Skeletal muscle satellite cell (primary cell): ENCODE measurements around the gene FAM114A2.
"Not testable (repeated sequence)": the region's sequence is repeated elsewhere in the genome, so short reads cannot be mapped to it uniquely, and the experiment has no call there.

Experiments
- H3K27me3 ChIP-seq: 2 replicates; pipeline ENCODE4 v1.7.0; 2013; ENCODE audit warnings: low read length; ENCODE audit not compliant: control insufficient read depth, insufficient read depth
- H3K36me3 ChIP-seq: 2 replicates; pipeline ENCODE4 v1.7.0; 2013; ENCODE audit warnings: mild to moderate bottlenecking, control low read depth, low read length; ENCODE audit not compliant: insufficient read depth
- H3K4me1 ChIP-seq: 2 replicates; pipeline ENCODE4 v1.7.0; 2013; ENCODE audit warnings: low read length; ENCODE audit not compliant: control insufficient read depth, insufficient read depth
- H3K4me2 ChIP-seq: 2 replicates; pipeline ENCODE4 v1.7.0; 2013; ENCODE audit warnings: mild to moderate bottlenecking, low read length
- H3K4me3 ChIP-seq: 2 replicates; pipeline ENCODE4 v1.7.0; 2013; ENCODE audit warnings: low read length
- H3K9ac ChIP-seq: 2 replicates; pipeline ENCODE4 v1.7.0; 2013; ENCODE audit warnings: mild to moderate bottlenecking, low read depth, low read length, moderate library complexity
- H3K9me3 ChIP-seq: replicated peaks from 2 replicates; pipeline ENCODE4 v1.7.0; 2013; ENCODE audit warnings: mild to moderate bottlenecking, control low read depth, low read length

FAM114A2 gene

DNA sequence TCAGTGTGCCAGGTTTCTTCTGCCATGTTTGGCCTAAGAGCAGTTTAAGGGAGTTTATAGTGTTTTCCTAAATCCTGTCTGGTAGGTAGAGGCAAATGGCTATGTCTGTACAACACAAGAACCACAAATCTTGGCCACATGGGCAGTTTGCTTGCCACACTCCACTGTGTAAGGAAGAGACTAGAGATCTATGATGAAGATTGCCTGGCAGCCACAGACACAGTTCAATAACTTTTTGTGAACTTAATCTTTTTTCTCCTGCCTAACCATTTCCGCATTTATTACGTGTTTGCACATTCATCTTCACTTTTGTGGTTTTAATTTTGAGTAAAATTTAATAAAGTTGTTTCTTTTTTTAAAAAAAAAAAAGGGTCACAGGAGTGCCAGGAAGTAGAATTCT, 5.9 kb upstream of the FAM114A2 start:
- Histone ChIP-seq H3K9me3 (no peaks in the 10 kb centered on the region), H3K4me2 (no peak overlapping the region), H3K27me3 (no peaks in the 10 kb centered on the region), H3K36me3 (no peaks in the 10 kb centered on the region), H3K9ac (no peak overlapping the region), H3K4me1 (peaks cover 13% of the 10 kb centered on the region), H3K4me3 (no peak overlapping the region)

DNA sequence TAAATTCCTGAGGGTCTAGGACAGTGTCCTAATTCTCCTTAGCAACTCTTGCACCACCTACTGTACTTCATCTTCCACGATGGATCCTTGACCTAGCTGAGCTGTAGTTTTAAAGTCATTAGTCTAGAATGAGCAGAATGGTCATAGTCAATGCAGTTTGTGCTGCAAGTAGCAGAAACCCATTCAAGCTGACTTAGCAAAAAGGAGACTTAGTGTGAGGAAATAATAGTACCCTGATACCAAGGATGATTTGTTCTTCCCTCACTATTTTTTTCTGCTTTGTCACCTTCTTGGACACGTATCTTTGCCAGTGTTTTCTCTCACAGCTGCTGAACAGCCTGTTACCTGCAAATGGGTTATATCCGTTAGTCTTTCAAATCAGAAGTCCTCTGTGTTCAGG, 5.4 kb upstream of the FAM114A2 start:
- H3K4me1 ChIP-seq: peaks cover 14% of the 10 kb centered on the region
- no peak overlapping the region for H3K9ac ChIP-seq
- no peaks in the 10 kb centered on the region for H3K36me3 ChIP-seq
- H3K4me3 ChIP-seq: no peak overlapping the region
- H3K4me2 ChIP-seq: no peak overlapping the region
- H3K9me3 ChIP-seq: no peaks in the 10 kb centered on the region
- no peaks in the 10 kb centered on the region for H3K27me3 ChIP-seq

DNA sequence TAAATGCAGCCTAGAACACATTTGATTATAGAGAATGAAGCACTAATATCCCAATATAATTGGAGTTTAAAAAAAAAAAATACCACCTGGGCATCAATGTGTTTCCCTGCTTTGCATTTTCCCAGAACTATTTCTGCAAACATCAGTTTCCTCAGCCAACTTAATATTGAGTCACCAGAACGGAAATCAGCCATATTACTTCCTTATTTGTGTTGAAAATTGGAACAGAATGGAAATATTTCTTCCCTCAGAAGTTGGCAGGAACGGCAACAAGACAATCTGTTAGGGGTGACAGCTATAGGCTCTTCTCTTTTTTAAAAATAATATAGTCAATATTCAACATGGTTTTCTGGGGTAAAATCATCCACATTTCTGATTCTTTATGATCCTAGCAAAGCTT, 4.1 kb upstream of the FAM114A2 start:
- Histone ChIP-seq H3K4me2 (no peak overlapping the region), H3K9ac (no peak overlapping the region), H3K4me3 (no peak overlapping the region), H3K36me3 (no peaks in the 10 kb centered on the region), H3K9me3 (no peaks in the 10 kb centered on the region), H3K27me3 (no peaks in the 10 kb centered on the region), H3K4me1 (peaks cover 16% of the 10 kb centered on the region)

DNA sequence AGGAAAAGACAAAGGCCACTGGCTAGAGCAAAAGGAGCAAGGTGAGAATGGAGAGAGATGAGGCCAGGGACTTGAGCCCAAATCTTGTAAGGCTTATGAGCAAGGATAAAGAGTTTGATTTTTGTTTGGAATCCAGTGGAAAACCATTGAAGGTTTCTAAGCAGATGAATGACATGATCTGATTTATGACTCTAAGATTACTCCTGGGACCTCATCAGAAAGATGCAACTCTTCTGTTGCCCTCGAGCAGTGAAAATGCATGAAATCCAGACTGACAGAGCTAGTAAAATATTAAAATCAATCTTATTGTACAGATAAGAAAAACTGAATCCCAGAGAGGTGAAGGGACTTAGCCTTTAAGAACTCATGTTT, 734 bp upstream of the FAM114A2 start:
- H3K9me3 ChIP-seq: no peaks in the 10 kb centered on the region
- no peaks in the 10 kb centered on the region for H3K36me3 ChIP-seq
- peak overlapping the region; percentile 79 for H3K4me2 ChIP-seq
- peak overlapping the region; percentile 89 for H3K9ac ChIP-seq
- H3K4me3 ChIP-seq: peak overlapping the region; percentile 82
- peaks cover 16% of the 10 kb centered on the region for H3K4me1 ChIP-seq
- H3K27me3 ChIP-seq: no peaks in the 10 kb centered on the region

DNA sequence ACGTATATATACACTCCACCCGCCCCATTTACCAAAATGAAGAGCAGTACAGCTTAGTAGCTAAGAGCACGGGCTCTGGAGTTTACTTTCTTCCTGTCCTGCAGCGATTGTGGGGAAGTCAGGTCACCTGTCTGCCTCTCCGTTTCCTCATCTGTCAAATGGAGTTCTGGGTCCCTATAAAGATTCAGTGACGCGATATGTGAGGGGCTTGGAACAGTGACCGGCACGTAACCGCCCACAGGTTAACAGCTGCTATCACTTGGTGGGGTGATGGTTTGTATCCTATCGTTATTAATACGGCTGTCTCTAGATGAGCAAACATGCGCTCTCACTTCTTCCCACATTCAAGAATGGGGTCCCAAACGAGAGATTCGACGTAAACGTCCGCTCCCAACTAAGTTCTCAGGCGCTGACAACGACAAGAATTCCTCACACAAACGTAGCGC, 426 bp downstream of the FAM114A2 start:
- Histone ChIP-seq H3K4me3 (peak overlapping the region; percentile 82), H3K9ac (peak overlapping the region; percentile 89), H3K4me1 (peaks cover 16% of the 10 kb centered on the region), H3K9me3 (no peaks in the 10 kb centered on the region), H3K36me3 (no peaks in the 10 kb centered on the region), H3K27me3 (no peaks in the 10 kb centered on the region), H3K4me2 (peak overlapping the region; percentile 79)

DNA sequence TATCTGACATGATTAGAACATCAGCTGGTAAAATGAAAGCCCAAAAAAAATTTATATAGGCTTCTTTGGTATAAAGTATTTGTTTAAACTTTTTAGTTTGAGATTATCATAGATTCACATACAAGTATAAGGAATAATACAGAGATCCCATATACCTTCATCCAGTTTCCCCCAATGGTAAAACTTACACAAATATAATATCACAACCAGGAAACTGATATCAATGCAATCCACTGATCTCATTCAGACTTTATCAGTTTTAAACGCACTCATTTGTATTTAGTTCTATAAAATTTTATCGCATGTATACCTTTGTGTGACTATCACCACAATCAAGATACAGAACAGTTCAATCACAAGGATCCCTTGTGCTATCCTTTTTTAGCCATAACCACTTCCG, 3.8 kb downstream of the FAM114A2 start:
- Histone ChIP-seq H3K4me2 (no peak overlapping the region), H3K9me3 (no peaks in the 10 kb centered on the region), H3K36me3 (peaks cover 11% of the 10 kb centered on the region), H3K4me1 (peaks cover 11% of the 10 kb centered on the region), H3K9ac (no peak overlapping the region), H3K4me3 (no peak overlapping the region), H3K27me3 (no peaks in the 10 kb centered on the region)

DNA sequence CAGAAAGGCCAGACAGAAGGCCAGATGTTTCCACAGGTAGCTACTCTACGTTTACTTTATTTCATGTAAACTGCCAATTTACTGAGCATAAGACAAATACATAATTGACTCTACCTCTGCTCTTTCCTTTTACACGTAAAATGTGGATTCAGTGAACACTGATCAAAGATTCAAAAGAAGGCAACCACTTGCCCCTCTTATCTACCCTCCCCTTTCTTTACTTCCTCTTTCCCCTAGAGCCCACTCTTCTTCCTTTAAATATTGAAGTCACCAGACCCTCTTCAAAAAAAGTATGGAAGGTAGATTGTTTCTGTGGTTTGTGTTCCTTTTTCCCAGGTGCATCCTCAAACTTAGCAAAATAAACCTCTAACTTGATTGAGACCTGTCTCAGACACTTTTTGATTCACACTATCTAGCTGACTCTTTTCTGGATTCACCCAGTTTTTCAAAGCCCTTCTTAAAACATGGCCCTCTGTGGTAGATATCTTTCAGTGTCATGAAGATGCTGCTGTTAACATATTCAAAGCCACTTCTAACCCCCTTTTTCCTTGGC, 6.7 kb downstream of the FAM114A2 start:
- H3K9me3 ChIP-seq: no peaks in the 10 kb centered on the region
- H3K4me1 ChIP-seq: no peaks in the 10 kb centered on the region
- H3K4me2 ChIP-seq: no peak overlapping the region
- H3K9ac ChIP-seq: no peak overlapping the region
- H3K4me3 ChIP-seq: no peak overlapping the region
- H3K36me3 ChIP-seq: peaks cover 19% of the 10 kb centered on the region
- no peaks in the 10 kb centered on the region for H3K27me3 ChIP-seq

DNA sequence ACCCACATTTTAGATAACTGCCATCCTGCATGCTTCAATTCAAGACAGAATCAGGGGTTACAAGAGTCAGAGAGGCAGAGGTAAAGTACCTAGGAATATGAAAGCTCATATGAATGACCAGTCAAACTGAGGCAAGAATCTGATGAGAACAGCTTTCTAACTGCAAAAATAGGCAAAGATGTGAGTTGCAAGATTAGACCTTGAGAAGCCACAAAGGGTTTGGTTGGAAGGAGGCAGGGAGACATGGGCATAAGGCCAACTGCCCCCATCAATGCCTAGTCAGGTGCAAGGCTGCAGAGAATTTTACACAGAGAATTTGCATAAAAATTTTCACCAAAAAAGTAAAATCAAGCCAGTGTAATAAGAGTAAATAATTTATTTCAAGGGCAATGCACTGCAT, 12.8 kb downstream of the FAM114A2 start:
- H3K9me3 ChIP-seq: no peaks in the 10 kb centered on the region
- H3K4me2 ChIP-seq: no peak overlapping the region
- no peak overlapping the region for H3K4me3 ChIP-seq
- H3K4me1 ChIP-seq: no peaks in the 10 kb centered on the region
- H3K27me3 ChIP-seq: no peaks in the 10 kb centered on the region
- no peak overlapping the region for H3K9ac ChIP-seq
- peaks cover 28% of the 10 kb centered on the region for H3K36me3 ChIP-seq

DNA sequence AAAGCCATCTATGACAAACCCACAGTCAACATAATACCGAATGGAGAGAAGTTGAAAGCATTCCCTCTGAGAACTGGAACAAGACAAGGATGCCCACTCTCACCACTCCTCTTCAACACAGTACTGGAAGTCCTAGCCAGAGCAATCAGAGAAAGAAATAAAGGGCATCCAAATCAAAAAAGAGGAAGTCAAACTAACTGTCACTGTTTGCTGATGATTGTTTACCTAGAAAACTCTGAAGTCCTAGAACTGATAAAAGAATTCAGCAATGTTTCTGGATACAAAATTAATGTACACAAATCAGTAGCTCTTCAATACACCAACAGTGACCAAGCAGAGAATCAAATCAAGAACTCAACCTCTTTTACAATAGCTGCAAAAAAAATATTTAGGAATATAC, 19.8 kb downstream of the FAM114A2 start:
- not testable (repeated sequence) for H3K27me3 ChIP-seq, H3K9ac ChIP-seq, H3K4me3 ChIP-seq, H3K4me1 ChIP-seq, H3K9me3 ChIP-seq, H3K4me2 ChIP-seq
- peaks cover 11% of the 10 kb centered on the region for H3K36me3 ChIP-seq

DNA sequence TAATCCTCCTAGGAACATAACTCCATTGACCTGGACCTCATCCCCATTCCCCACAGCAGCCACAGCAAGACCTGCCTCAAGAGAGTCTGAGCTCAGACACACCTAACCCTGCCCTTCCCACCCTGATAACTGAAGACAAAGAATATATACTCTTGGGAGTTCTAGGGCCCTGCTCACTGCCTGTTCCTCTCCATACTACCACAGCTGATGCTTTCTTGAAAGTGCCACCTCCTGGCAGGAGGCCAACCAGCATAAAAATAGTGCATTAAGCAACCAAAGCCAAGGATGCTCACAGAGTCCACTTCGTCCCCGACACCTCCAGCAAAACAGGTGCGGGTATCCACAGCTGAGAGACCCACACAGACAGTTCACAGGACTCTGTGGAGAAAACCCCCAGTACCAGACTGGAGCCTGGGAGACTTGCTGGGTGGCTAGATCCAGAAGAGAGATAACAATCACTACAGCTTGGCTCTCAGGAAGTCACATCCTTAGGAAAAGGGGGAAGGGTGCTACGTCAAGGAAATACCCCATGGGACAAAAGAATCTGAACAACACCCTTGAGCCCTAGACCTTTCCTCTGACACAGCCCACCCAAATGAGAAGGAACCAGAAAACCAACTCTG, 23.5 kb downstream of the FAM114A2 start:
- peaks cover 12% of the 10 kb centered on the region for H3K36me3 ChIP-seq
- no peaks in the 10 kb centered on the region for H3K9me3 ChIP-seq
- H3K4me2 ChIP-seq: no peak overlapping the region
- H3K4me1 ChIP-seq: peaks cover 7% of the 10 kb centered on the region
- H3K27me3 ChIP-seq: no peaks in the 10 kb centered on the region
- no peak overlapping the region for H3K9ac ChIP-seq
- H3K4me3 ChIP-seq: no peak overlapping the region

DNA sequence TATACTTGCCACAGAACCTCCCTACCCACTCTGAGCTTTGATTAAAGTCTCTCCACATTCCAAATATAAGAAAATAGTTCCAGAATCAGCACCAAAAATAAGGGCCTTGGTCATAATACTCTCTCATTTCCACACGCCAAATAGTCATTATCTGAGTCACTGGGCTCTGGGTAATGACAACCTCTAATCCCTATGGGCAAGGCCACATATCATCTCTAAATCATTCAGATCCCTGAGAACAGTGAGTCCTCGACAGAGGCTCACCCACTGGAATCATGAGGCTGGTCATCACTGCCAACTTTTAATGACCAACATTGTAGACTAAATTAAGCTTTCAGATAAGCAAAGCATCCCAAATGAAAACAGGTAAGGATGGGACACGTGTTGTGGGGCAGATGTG, 28.1 kb downstream of the FAM114A2 start:
- H3K4me2 ChIP-seq: no peak overlapping the region
- H3K9ac ChIP-seq: no peak overlapping the region
- H3K36me3 ChIP-seq: peaks cover 12% of the 10 kb centered on the region
- H3K27me3 ChIP-seq: no peaks in the 10 kb centered on the region
- H3K4me3 ChIP-seq: no peak overlapping the region
- H3K9me3 ChIP-seq: no peaks in the 10 kb centered on the region
- peaks cover 13% of the 10 kb centered on the region for H3K4me1 ChIP-seq

DNA sequence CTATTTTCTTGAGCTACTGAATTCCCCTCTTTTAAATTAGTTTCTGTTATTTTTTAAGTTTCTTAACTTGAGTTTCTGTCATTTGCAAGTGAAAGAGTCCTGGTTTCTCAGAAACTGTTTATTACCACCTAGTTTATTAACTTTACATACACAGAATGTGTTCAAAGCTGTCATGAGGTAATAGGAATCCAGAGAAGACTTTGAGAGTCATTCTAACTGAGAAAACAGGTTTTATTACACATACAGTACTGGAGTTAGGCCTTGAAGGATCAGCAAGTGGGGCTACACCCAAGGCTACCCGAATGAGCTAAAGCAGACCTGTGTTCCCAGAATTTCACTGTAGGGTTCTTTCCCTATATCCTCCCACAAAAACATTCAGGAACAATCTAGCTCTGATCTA, 33.1 kb downstream of the FAM114A2 start:
- H3K27me3 ChIP-seq: no peaks in the 10 kb centered on the region
- H3K9me3 ChIP-seq: no peaks in the 10 kb centered on the region
- H3K9ac ChIP-seq: no peak overlapping the region
- no peak overlapping the region for H3K4me3 ChIP-seq
- peaks cover 25% of the 10 kb centered on the region for H3K36me3 ChIP-seq
- H3K4me2 ChIP-seq: no peak overlapping the region
- H3K4me1 ChIP-seq: peaks cover 10% of the 10 kb centered on the region
